ENCODE data around the gene HDAC4.

The HDAC4 gene

GRCh38 chr2:239229545-239230279, 171.1 kb downstream of the HDAC4 start:
- H3K9me3 ChIP-seq (ENCODE audit: insufficient read depth, low read length): no peaks in the 10 kb centered on the region
- TF ChIP-seq YY1 (IDR thresholded peaks at IDR 0.05; ENCODE audit: insufficient read depth, insufficient read length) (no peak), SUZ12 (IDR thresholded peaks at IDR 0.05; ENCODE audit: extremely low read depth, insufficient read depth, insufficient read length) (no peak), ZNF274 (IDR thresholded peaks at IDR 0.05; ENCODE audit: low read depth, low read length) (no peak)
- H3K4me1 ChIP-seq (ENCODE audit: insufficient read depth, insufficient read length): peaks cover 18% of the 10 kb centered on the region
- H3K9ac ChIP-seq (ENCODE audit: insufficient read length, low read depth): no peak overlapping the region
- no peak overlapping the region for H3K4me3 ChIP-seq (ENCODE audit: insufficient read length, low read depth)
- DNase-seq (ENCODE audit: low read depth, low spot score): no peak
- H3K36me3 ChIP-seq (ENCODE audit: insufficient read depth, insufficient read length, low read length): no peaks in the 10 kb centered on the region
- H3K27me3 ChIP-seq (ENCODE audit: insufficient read depth, insufficient read length): no peaks in the 10 kb centered on the region

- H3K9ac ChIP-seq (ENCODE audit: insufficient read length, low read depth): no peak overlapping the region
- H3K36me3 ChIP-seq (ENCODE audit: insufficient read depth, insufficient read length, low read length): no peaks in the 10 kb centered on the region
- DNase-seq (ENCODE audit: low read depth, low spot score): no peak
- peaks cover 20% of the 10 kb centered on the region for H3K4me1 ChIP-seq (ENCODE audit: insufficient read depth, insufficient read length)
- H3K27me3 ChIP-seq (ENCODE audit: insufficient read depth, insufficient read length): no peaks in the 10 kb centered on the region
- H3K9me3 ChIP-seq (ENCODE audit: insufficient read depth, low read length): no peaks in the 10 kb centered on the region
- H3K4me3 ChIP-seq (ENCODE audit: insufficient read length, low read depth): no peak overlapping the region
- TF ChIP-seq ZNF274 (IDR thresholded peaks at IDR 0.05; ENCODE audit: low read depth, low read length) (no peak), SUZ12 (IDR thresholded peaks at IDR 0.05; ENCODE audit: extremely low read depth, insufficient read depth, insufficient read length) (no peak)
Observed at GRCh38 chr2:239227661-239228371, 173.0 kb downstream of the HDAC4 start.

DNA sequence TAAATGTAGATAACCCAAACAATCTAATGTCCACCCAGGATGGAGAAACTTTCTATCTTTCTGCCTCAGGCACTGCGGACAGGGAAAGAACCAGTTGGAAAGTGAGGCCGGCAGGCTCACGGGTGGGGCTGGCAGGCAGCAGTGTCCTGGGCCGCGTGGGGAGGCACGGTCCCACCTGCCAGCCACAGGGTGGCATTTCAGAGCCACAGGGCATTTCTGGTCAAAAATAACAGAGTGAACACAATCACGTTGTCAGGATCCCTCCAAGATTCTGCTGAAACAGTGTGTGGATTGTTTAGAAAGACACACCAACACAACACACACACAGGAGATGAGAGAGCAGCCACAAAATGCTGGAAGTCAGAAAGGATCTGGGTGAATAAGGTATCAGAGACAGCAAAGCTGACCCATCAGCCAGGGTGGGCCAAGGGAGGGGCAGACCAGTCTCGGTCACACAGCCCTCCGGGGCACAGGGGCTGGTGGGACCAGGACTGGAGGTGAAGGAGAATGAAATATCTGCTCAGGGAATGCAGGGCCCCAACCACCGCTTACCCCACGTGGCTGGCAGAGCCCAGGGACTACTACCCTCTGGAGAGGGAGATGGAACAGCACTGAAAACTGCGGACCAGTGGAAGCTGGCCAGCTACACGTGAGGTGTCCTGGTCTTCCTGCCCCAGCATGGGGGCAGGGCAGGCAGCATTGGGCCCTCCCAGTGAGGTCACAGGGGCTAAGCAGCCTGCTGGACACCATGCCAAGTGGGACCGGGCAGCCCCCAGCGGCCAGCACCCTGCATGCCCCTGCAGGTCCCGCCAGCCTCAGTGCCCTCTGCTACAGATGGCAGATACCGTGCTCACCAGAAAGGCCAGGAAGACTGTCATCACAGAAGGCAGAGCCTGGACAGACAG, 173.9 kb downstream of the HDAC4 start:
- TF ChIP-seq YY1 (IDR thresholded peaks at IDR 0.05; ENCODE audit: insufficient read depth, insufficient read length) (no peak), SUZ12 (IDR thresholded peaks at IDR 0.05; ENCODE audit: extremely low read depth, insufficient read depth, insufficient read length) (no peak), ZNF274 (IDR thresholded peaks at IDR 0.05; ENCODE audit: low read depth, low read length) (no peak)
- peaks cover 20% of the 10 kb centered on the region for H3K4me1 ChIP-seq (ENCODE audit: insufficient read depth, insufficient read length)
- H3K27me3 ChIP-seq (ENCODE audit: insufficient read depth, insufficient read length): no peaks in the 10 kb centered on the region
- H3K4me3 ChIP-seq (ENCODE audit: insufficient read length, low read depth): no peak overlapping the region
- H3K36me3 ChIP-seq (ENCODE audit: insufficient read depth, insufficient read length, low read length): no peaks in the 10 kb centered on the region
- H3K9ac ChIP-seq (ENCODE audit: insufficient read length, low read depth): no peak overlapping the region
- DNase-seq (ENCODE audit: low read depth, low spot score): no peak
- H3K9me3 ChIP-seq (ENCODE audit: insufficient read depth, low read length): no peaks in the 10 kb centered on the region

GRCh38 chr2:239225871-239226561, 174.8 kb downstream of the HDAC4 start:
- H3K27me3 ChIP-seq (ENCODE audit: insufficient read depth, insufficient read length): no peaks in the 10 kb centered on the region
- no peaks in the 10 kb centered on the region for H3K36me3 ChIP-seq (ENCODE audit: insufficient read depth, insufficient read length, low read length)
- TF ChIP-seq ZNF274 (IDR thresholded peaks at IDR 0.05; ENCODE audit: low read depth, low read length): no peak
- TF ChIP-seq YY1 (IDR thresholded peaks at IDR 0.05; ENCODE audit: insufficient read depth, insufficient read length): no peak
- TF ChIP-seq SUZ12 (IDR thresholded peaks at IDR 0.05; ENCODE audit: extremely low read depth, insufficient read depth, insufficient read length): no peak
- DNase-seq (ENCODE audit: low read depth, low spot score): no peak
- no peaks in the 10 kb centered on the region for H3K9me3 ChIP-seq (ENCODE audit: insufficient read depth, low read length)
- no peak overlapping the region for H3K9ac ChIP-seq (ENCODE audit: insufficient read length, low read depth)
- no peak overlapping the region for H3K4me3 ChIP-seq (ENCODE audit: insufficient read length, low read depth)
- peaks cover 19% of the 10 kb centered on the region for H3K4me1 ChIP-seq (ENCODE audit: insufficient read depth, insufficient read length)

- peaks cover 21% of the 10 kb centered on the region for H3K4me1 ChIP-seq (ENCODE audit: insufficient read depth, insufficient read length)
- TF ChIP-seq YY1 (IDR thresholded peaks at IDR 0.05; ENCODE audit: insufficient read depth, insufficient read length) (no peak), SUZ12 (IDR thresholded peaks at IDR 0.05; ENCODE audit: extremely low read depth, insufficient read depth, insufficient read length) (no peak), ZNF274 (IDR thresholded peaks at IDR 0.05; ENCODE audit: low read depth, low read length) (no peak)
- DNase-seq (ENCODE audit: low read depth, low spot score): no peak
- no peaks in the 10 kb centered on the region for H3K27me3 ChIP-seq (ENCODE audit: insufficient read depth, insufficient read length)
- no peak overlapping the region for H3K4me3 ChIP-seq (ENCODE audit: insufficient read length, low read depth)
- no peak overlapping the region for H3K9ac ChIP-seq (ENCODE audit: insufficient read length, low read depth)
- H3K9me3 ChIP-seq (ENCODE audit: insufficient read depth, low read length): no peaks in the 10 kb centered on the region
- H3K36me3 ChIP-seq (ENCODE audit: insufficient read depth, insufficient read length, low read length): no peaks in the 10 kb centered on the region
Observed at GRCh38 chr2:239225371-239225851, 175.4 kb downstream of the HDAC4 start.

- Histone ChIP-seq H3K27me3 (ENCODE audit: insufficient read depth, insufficient read length) (no peaks in the 10 kb centered on the region), H3K4me1 (ENCODE audit: insufficient read depth, insufficient read length) (peaks cover 19% of the 10 kb centered on the region), H3K4me3 (ENCODE audit: insufficient read length, low read depth) (no peak overlapping the region), H3K9ac (ENCODE audit: insufficient read length, low read depth) (no peak overlapping the region), H3K9me3 (ENCODE audit: insufficient read depth, low read length) (no peaks in the 10 kb centered on the region), H3K36me3 (ENCODE audit: insufficient read depth, insufficient read length, low read length) (no peaks in the 10 kb centered on the region)
- DNase-seq (ENCODE audit: low read depth, low spot score): no peak
- TF ChIP-seq SUZ12 (IDR thresholded peaks at IDR 0.05; ENCODE audit: extremely low read depth, insufficient read depth, insufficient read length) (no peak), YY1 (IDR thresholded peaks at IDR 0.05; ENCODE audit: insufficient read depth, insufficient read length) (no peak), ZNF274 (IDR thresholded peaks at IDR 0.05; ENCODE audit: low read depth, low read length) (no peak)
Observed at GRCh38 chr2:239224955-239225354, 175.9 kb downstream of the HDAC4 start.
